Measurements from ENCODE around the gene ATP8B4.

ATP8B4 gene

DNA sequence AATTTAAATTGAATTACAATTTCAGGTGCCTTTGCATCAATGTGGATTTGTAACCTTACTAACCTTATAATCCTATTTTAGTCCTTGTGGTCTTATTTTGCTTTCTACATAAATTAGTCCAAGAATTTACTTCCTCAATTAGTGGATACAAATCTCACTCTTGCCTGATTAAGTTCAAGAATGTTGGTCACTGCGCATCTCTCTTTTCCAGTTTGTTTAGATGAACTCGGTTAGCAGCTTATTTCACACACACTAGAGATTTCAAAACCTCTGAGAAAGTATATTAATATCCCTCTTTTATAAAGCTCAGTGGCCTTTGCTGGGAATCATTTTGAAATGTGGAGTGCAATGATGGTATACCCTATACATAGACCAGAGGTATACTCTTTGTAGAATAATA, 254.8 kb downstream of the ATP8B4 start:
- TF ChIP-seq, protein P1, sequence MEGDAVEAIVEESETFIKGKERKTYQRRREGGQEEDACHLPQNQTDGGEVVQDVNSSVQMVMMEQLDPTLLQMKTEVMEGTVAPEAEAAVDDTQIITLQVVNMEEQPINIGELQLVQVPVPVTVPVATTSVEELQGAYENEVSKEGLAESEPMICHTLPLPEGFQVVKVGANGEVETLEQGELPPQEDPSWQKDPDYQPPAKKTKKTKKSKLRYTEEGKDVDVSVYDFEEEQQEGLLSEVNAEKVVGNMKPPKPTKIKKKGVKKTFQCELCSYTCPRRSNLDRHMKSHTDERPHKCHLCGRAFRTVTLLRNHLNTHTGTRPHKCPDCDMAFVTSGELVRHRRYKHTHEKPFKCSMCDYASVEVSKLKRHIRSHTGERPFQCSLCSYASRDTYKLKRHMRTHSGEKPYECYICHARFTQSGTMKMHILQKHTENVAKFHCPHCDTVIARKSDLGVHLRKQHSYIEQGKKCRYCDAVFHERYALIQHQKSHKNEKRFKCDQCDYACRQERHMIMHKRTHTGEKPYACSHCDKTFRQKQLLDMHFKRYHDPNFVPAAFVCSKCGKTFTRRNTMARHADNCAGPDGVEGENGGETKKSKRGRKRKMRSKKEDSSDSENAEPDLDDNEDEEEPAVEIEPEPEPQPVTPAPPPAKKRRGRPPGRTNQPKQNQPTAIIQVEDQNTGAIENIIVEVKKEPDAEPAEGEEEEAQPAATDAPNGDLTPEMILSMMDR (IDR thresholded peaks at IDR 0.05; ENCODE audit: low read depth, low read length): no peak
- no peak overlapping the region for H3K4me3 ChIP-seq (ENCODE audit: low read depth, low read length)

DNA sequence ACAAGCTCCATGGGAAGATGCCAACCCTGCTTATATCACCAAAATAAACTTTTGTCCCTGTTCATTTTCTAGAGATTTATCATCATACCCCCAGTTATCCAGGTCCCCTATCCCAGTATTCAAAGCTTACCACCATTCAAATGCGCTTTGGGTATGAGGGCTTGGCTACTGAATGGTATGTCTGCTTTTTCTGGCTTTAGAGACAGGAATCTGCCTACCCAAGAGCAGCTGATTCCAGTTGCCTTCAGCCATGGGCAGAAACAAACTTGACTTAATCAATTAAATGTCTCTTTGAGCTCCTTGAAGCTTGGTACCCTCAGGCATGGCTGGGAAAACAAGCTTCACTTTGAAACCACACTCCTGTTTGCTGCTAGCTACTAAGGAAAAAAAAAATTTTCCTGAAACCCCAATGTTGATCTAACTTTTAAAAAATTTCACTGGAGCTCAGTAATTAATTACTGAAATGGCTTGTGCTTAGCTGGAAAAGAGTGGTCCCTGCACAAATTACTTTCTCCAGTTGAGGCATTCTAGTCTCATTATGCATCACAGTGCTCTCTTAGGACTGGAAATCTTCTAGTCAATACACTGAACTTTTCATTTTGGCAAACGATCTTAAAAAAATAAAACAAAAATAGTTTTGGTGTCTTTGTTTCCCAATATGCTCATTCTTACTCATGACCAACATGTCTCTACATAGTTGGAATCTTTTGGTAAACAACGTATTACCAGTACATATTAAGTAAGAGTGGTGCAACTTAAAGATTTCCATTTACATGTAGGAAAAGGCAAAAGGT, 255.4 kb downstream of the ATP8B4 start:
- no peak overlapping the region for H3K4me3 ChIP-seq (ENCODE audit: low read depth, low read length)
- TF ChIP-seq, protein P1 (IDR thresholded peaks at IDR 0.05; ENCODE audit: low read depth, low read length): no peak

DNA sequence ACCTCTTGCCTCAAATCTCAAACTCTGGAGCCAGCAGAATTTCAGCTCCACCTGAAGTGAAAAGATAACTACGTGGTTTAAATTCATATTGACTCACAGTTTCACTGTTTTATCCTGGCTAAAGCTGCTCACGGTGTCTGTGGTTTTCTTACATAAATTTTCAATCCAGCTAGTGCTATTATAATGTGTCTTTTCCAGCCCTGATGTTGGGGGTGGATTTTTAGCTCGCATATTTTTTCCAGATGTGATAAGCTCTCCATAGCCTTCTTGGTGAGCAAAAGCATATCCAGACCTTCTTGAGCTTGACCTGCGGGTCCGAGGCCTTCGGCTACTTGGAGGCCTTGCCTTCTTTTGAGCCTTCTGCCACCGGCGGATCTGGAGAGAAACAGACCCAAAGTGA, 258.9 kb downstream of the ATP8B4 start:
- TF ChIP-seq, protein P1 (IDR thresholded peaks at IDR 0.05; ENCODE audit: low read depth, low read length): no peak
- no peak overlapping the region for H3K4me3 ChIP-seq (ENCODE audit: low read depth, low read length)

DNA sequence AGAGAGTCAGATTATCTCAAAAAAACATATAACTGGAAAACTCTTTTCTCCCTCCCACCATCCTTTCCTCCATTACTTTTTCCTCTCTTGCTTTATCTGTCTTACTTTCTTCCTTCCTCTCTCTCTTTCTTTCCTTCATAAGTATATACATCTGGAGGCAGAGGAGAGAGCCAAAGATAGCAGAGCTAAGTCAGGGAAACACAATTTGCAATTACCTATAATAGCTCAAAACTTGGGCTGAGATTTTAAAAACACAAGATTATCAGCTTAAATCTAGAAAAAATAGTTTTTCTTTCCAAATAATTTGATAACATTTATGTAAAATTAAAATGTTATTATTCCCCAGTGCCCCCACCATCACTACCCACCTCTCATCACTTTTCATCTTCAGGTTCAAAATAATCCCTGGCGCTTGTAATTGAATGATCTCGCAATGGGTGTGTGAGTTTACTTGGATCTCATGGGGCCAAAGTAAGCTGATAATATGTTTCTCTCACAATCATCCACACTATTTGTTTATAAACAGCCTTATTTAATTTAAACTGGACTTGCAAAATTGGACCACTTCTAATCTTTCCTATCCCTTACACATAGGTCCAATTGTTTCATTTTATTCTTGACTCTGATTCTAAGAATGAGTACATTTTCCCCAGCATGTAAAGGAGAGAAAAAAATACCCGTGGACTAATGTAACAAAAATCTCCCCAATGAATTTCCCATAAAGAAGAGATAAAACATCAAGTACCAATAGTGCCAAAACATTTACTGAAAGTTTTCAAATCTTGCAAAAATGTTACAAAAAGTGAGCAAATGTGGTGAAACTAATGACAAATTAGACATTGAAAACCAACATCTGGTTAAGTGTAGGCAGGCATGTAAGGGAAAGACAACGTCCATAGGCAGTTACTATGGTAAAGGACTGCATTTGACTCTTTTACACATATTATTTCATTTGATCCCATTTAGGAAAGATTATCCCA, 261.2 kb downstream of the ATP8B4 start:
- no peak overlapping the region for H3K4me3 ChIP-seq (ENCODE audit: low read depth, low read length)
- TF ChIP-seq, protein P1 (IDR thresholded peaks at IDR 0.05; ENCODE audit: low read depth, low read length): no peak

DNA sequence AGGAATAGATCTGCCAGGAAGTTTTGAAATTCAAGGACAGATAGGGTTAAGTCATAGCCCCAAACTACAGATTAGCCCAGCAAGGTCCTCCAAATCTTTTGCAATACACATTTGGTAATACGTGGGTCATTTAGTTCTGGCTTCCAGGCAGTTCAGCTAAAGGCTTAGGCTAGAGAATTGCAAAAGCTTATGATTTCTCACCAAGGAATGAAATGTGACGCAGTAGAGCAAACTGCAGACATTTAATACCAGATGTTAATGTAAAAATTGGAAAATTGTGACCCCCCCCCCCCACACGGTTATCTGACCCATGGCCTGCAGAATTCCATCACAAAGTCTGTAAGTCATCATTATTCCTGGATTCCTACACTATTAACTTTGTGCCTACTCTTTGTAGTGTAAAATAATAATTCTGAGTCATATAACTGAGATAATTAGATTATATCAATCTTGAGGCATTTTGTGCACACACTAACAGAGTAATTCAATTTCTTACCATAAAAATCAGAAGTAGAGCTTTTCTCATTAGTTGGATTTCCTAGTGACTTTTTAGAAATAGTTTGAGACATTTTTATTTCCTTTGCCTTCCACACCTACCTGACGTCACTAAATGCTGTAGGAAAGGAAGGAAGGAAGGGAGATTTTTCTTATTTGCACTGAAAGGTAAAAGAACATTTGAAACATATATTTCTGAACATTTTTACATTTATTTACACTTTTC, 263.0 kb downstream of the ATP8B4 start:
- no peak overlapping the region for H3K4me3 ChIP-seq (ENCODE audit: low read depth, low read length)
- TF ChIP-seq, protein P1 (IDR thresholded peaks at IDR 0.05; ENCODE audit: low read depth, low read length): no peak

DNA sequence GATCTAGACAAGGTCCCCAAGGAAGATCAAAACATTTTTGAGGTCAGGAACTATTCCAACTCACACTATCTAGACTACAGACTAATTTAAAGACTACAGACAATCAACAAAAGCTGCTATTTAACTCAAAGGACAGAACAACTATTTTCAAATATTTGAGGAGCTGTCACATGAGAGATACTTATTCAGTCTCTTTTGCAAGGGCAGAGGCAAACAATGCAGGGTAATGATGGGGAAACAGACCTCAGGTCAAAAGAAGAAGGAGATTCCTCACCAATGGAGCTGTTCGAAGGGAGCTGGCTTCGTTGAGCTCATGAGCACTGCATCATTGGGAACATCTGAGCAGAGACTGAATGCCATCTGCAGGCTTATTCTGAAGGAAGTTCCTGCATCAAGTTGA, 266.3 kb downstream of the ATP8B4 start:
- TF ChIP-seq, protein P1 (IDR thresholded peaks at IDR 0.05; ENCODE audit: low read depth, low read length): no peak
- H3K4me3 ChIP-seq (ENCODE audit: low read depth, low read length): no peak overlapping the region

All from WI38 (cell line).